SK-N-SH (cell line): ENCODE results near the gene SRSF2.

ENCODE experiments used
- CTCF ChIP-seq: fragments of 200-600 bp; sonication (generic); IDR thresholded peaks from 2 replicates; pipeline ENCODE4 v1.6.1; 2017; ENCODE audit warnings: antibody characterized with exemption, mild to moderate bottlenecking, moderate library complexity
- POLR2AphosphoS5 ChIP-seq: IDR thresholded peaks from 2 replicates; pipeline ENCODE4 v1.6.1; 2012; ENCODE audit warnings: low read depth, low read length
- RCOR1 ChIP-seq: fragments of 150-350 bp; IDR thresholded peaks from 2 replicates; pipeline ENCODE4 v1.6.1; 2017; ENCODE audit warnings: antibody characterized with exemption, low read length
- TF ChIP-seq, protein P1 (sequence below): IDR thresholded peaks from 2 replicates; pipeline ENCODE4 v1.4.0; 2012; ENCODE audit warnings: low read depth

GRCh38 chr17:76720941-76721340 is 16.2 kb downstream of the SRSF2 start:
- no peak for TF ChIP-seq CTCF
- TF ChIP-seq POLR2AphosphoS5: no peak
- TF ChIP-seq, protein P1, sequence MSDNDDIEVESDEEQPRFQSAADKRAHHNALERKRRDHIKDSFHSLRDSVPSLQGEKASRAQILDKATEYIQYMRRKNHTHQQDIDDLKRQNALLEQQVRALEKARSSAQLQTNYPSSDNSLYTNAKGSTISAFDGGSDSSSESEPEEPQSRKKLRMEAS: no peak
- no peak for TF ChIP-seq RCOR1
